Motor neuron (in vitro differentiated cells): ENCODE data around the gene XRCC1. TPM values are rescaled to one million over a fixed set of nuclear protein-coding genes. Genes with fewer than 3 reads are reported as not detected.

Source experiments
- total RNA-seq, 8 experiments: library from RNA; unstranded; fragments of 300-600 nt; gene quantifications; 2 replicates each; pipeline versions ENCODE4 v1.2.3 to v1.2.4, GENCODE V29; 2022

XRCC1 gene
- total RNA-seq, 8 experiments from 2014 or later = 7.2 to 62.1 (median 30.1) TPM

Other genes starting within 250 kb of the XRCC1 start
- under 1 TPM in 2 of 8 experiments, not detected in 6; 0.24 to 0.51 TPM for gene CD177, start 221.8 kb downstream of the XRCC1 start, total RNA-seq
- gene TEX101, start 160.6 kb downstream of the XRCC1 start, total RNA-seq = not detected
- gene LYPD3, start 109.9 kb downstream of the XRCC1 start, total RNA-seq = 1 to 10 TPM in 6 of 8 experiments, under 1 TPM in 2; 0.31 to 4.6 (median 1.1) TPM
- 10 to 100 TPM in 5 of 8 experiments, 1 to 10 TPM in 3; 3.9 to 17.7 (median 13.2) TPM for gene PHLDB3, start 70.8 kb downstream of the XRCC1 start, total RNA-seq
- gene ETHE1, start 48.3 kb downstream of the XRCC1 start, total RNA-seq = 10 to 100 TPM; 11.5 to 70.2 (median 22.1) TPM
- 1 to 10 TPM in 4 of 8 experiments, under 1 TPM in 4; 0.46 to 2.4 (median 1.0) TPM for gene ZNF575, start 42.3 kb downstream of the XRCC1 start, total RNA-seq
- 10 to 100 TPM in 2 of 8 experiments, 1 to 10 TPM in 5, under 1 TPM in 1; 0.64 to 22.4 (median 3.0) TPM for gene PINLYP, start 274 bp upstream of the XRCC1 start, total RNA-seq
- 10 to 100 TPM; 17.2 to 46.5 (median 29.0) TPM for gene IRGQ, start 20.6 kb upstream of the XRCC1 start, total RNA-seq
- 10 to 100 TPM in 5 of 8 experiments, 1 to 10 TPM in 3; 8.0 to 19.0 (median 11.8) TPM for gene ZNF576, start 21.1 kb upstream of the XRCC1 start, total RNA-seq
- gene SRRM5, start 36.6 kb upstream of the XRCC1 start, total RNA-seq = 1 to 10 TPM in 2 of 8 experiments, under 1 TPM in 6; 0.60 to 2.3 (median 0.77) TPM
- 100 to 1,000 TPM in 2 of 8 experiments, 10 to 100 TPM in 6; 17.4 to 166 (median 84.4) TPM for gene ZNF428, start 44.1 kb upstream of the XRCC1 start, total RNA-seq
- gene CADM4, start 64.3 kb upstream of the XRCC1 start, total RNA-seq = 10 to 100 TPM in 6 of 8 experiments, 1 to 10 TPM in 2; 1.0 to 91.6 (median 70.8) TPM
- 10 to 100 TPM in 2 of 8 experiments, 1 to 10 TPM in 5, under 1 TPM in 1; 0.60 to 23.6 (median 5.3) TPM for gene PLAUR, start 94.6 kb upstream of the XRCC1 start, total RNA-seq
- gene IRGC, start 140.5 kb upstream of the XRCC1 start, total RNA-seq = under 1 TPM in 4 of 8 experiments, not detected in 4; 0.05 to 0.81 (median 0.19) TPM
- 10 to 100 TPM; 15.1 to 46.1 (median 25.0) TPM for gene SMG9, start 179.4 kb upstream of the XRCC1 start, total RNA-seq
- gene KCNN4, start 205.4 kb upstream of the XRCC1 start, total RNA-seq = 1 to 10 TPM in 3 of 8 experiments, under 1 TPM in 5; 0.11 to 7.4 (median 0.58) TPM
- gene LYPD5, start 226.9 kb upstream of the XRCC1 start, total RNA-seq = 1 to 10 TPM in 4 of 8 experiments, under 1 TPM in 4; 0.05 to 2.4 (median 1.1) TPM